Renal cortical epithelial cell (primary cell): ENCODE results near the gene PCYT1A. TPM values are rescaled to one million over a fixed set of nuclear protein-coding genes. Genes with fewer than 3 reads are reported as not detected.
"Not testable (repeated sequence)": the region's sequence is repeated elsewhere in the genome, so short reads cannot be mapped to it uniquely, and the experiment has no call there.

Experiments
- DNase-seq: peaks from one replicate; pipeline ENCODE4 v3.0.0-alpha.2; 2011; ENCODE audit warnings: low read depth
- total RNA-seq: library from RNA; depleted of rRNA; stranded (reverse); fragments of >200 nt; gene quantifications from 2 replicates; pipeline ENCODE4 v1.2.3, GENCODE V29; 2014

The PCYT1A gene
- total RNA-seq, 1 donor from 2014 or later: 73.6 TPM

DNA sequence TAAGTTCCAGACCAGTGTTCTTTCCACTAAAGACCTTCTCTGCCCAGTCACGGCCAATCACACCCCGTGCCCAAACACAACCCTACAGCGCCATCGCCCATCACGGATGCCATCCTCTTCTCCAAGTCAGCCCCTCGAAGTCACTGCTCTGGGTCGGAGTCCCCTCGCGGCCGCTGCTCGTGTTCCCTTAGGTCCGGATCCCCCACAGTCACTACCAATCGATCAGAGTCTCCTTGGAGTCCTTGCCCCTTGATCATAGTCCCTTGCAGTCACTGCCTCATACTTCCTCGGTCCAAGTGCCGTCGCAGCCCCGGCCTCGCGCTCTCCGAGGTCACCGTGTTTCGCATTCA, 461 bp downstream of the PCYT1A start:
- peak; percentile 12 for DNase-seq

DNA sequence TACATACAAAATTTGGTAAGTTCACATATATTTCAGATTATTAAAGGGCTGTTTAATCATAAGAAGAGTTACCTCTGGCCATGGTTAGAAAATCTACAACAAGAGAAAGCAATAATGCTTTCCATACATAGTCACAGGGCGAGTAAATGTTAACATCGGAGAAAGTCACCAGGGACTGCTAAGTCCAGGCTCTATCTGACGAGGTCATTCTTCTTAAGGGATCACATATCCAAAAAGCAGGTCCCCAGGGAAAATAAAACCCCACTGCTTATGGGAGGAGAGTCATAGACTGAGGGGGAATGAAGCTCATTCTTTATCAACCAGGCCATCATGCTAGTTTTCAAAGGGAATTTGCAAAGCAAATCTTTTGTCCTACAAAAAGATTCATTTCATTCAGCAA, 3.1 kb downstream of the PCYT1A start:
- no peak for DNase-seq

DNA sequence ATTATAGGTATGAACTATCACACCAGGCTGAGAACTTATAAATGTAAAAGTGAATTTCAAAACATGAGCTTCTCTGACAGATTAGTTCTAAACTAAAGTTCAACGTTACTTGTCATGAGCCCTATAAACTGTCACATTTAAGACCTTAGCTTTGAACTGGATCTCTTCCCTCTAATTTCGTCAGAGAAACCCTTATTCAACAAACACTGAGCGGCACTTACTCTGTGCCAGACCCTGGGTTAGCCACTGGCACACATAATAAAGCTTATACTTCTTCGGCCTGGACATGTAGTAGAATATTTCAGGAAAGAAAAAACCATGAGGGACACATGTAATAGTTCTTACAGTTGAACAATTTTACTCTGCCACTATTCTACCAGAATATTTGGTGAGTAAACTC, 5.6 kb downstream of the PCYT1A start:
- no peak for DNase-seq

DNA sequence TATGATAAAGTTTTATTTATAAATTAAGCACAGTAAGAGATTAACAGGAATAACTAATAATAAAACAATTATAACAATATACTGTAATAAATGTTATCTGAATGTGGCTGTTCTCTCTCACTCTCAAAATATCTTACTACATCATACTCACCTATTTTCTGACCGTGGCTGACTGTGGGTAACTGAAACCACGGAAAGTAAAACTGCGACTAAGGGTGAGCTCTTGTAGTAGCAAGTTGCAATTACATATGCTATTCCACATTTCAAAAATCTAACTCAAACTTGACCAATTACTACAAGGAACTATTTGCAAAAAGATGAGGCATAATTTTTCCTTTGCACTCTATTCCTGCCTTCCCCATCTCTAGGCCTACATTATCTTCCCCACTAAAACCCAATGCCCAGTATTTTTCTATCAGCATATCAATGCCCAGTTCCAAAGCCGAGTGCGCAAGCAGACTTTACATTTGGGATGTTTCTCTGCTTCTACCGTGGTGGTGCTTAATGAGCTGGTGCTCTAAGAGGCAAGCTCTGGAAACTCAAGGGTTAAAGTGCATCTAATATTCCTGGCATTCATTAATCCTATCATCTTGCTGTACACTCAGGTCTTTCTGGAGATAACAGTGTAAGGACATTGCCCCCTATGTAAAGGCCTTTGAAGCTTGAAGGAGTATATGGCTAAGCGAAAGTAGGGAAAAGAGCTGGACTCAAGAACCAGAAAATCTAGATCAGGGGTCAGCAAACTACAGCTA, 6.7 kb downstream of the PCYT1A start:
- no peak for DNase-seq

DNA sequence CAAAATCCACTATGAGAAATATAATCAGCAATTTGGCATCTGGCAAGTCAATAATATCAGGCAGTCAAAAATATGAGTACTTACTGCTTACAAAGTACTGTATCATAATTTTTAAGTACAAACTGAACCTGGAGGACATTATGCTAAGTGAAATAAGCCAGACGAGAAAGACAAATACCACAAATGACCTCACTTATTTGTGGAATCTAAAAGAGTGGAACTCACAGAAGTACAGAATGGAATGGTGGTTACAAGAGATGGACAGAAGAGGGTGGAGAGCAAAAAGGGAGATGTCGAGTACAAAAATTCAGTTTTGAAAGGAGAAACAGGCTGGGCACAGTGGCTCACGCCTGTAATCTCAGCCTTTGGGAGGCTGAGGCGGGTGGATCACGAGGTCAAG, 12.4 kb downstream of the PCYT1A start:
- no peak for DNase-seq

DNA sequence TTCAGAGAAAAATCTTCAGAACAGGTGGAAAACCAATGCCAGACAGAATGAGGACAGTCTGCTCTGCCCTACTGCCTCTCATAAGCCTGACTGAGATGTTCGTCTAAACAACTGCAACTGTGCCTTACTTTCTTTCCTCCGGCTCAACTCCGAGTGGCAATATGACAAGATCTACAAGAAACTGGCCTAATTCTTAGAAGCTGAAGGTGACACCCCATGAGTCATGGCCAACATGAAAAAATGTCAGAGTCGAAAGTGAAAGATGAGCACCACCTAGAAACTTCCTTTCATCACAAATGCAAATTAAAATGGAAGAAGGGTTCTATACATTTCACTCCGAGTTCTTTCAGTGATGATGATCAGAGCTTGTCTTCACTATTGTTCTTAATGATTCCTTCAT, 12.9 kb downstream of the PCYT1A start:
- no peak for DNase-seq

DNA sequence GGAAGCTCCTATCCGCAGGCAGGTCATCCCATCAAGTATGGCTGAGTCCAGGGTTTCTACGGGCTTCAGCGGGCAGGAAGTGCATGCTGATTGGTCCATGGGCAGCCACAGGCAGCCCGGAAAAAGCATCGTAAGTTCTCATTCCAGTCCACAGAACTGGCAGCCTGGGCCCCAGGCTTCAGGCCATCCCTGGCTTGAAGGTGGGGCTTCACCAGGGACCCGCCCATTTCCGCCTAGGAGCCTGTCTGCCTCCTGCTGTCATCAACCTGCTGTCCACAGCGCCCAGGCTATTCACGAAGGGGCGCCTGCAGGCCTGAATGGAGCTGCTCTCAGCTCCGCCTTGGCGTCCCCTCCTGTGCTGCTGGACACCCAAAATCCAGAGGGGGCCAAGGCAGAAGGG, 13.9 kb downstream of the PCYT1A start:
- DNase-seq: no peak

DNA sequence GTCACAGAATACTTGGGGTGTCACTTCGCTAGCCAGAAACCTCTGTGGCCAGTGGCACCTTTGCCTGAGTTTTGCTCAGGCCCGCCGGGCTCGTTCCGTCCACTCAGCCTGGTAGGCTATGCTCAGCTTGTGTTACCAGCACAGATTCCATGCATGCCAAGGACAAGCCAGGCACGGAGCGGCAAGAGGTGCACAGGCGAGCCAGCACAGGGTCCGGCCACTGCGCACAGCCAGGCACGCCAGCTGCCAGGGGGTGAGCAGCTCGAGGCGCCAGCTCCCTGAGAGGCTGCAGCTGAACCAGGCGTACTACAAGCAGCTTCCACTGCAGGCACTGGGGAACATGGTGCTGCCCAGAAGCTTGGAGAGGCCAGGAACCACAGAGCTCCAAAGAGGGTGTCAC, 14.7 kb downstream of the PCYT1A start:
- DNase-seq: no peak

DNA sequence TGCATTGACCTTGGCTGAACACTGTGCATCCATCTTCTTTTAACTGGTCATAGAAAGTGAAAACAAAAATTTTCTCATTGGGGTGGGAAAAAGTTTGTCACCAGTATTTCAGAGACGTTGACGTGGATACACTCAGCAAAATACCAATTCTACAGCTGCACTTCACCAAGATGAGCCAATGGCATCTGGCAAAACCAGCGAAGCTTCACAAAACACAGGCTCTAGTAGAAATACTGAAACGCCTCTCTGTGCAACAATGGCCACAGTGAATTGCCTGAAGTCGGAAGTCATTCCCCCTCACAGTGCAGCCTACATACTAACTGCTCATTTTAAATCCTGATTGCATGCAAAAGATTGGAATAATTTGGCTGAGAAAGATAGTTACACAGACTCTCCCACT, 17.0 kb downstream of the PCYT1A start:
- no peak for DNase-seq

DNA sequence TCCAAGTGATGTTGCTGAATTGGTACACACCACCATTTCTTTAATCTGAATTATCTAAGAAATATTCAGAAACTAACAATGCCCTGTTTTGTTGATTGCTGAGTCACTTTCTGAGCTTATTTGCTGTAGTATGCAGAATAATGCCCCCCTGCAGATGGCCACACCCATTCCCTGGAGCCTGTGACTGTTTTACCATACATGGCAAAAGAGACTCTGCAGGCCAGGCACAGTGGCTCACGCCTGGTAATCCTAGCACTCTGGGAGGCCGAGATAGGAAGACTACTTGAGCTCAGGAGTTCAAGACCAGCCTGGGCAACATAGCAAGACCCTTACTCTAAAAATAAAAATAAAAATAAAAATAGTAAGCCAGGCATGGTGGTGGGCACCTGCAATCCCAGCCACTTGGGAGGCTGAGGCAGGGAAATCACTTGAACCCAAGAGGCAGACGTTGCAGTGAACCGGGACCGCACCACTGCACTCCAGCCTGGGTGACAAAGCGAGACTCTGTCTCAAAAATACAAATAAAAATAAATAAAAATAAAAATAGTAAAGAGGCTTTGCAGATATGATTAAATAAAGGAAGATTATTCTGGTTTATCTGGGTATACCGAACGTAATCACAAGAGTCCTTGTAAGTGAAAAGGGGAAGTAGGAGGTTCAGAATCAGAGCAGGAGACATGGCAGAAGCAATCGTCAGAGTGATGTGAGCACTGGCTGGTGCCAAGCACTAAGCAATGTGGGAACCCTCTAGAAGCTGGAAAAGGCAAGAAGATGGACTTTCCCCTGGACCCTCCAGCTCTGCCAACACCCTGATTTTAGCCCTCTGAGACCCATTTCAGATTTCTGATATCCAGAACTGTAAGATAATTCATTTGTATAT, 19.0 kb downstream of the PCYT1A start:
- DNase-seq: peak; percentile 70

DNA sequence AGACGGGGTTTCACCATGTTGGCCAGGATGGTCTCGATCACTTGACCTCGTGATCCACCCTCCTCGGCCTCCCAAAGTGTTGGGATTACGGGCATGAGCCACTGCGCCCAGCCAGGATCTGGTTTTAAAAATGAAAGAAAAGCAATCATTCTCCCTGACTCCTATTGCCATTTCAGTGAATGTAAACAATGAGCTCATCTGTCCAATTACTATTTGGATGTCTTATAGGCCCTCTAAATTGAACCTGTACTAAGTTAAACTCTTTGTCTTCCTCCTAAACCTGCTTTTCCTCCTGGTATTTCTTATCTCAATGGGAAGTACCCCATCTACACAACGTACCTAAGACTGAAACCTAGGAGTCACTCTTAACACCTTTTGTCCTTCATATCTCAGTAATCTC, 23.7 kb downstream of the PCYT1A start:
- no peak for DNase-seq

DNA sequence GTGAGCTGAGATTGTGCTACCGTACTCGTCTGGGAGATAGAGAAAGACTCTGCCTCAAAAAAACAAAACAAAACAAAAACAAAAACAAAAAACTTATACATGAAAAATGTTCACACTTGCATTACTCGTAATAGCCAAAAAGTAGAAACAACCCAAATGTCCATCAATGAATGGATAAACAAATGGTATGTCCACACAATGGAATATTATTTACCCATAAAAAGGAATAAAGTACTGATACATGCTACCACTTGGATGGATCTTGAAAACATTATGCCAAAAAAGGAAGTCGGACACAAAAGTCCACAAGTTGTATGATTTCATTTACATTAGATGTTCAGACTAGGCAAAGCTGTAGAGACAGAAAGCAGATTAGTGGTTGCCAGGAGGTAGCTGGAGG, 26.7 kb downstream of the PCYT1A start:
- DNase-seq: no peak

DNA sequence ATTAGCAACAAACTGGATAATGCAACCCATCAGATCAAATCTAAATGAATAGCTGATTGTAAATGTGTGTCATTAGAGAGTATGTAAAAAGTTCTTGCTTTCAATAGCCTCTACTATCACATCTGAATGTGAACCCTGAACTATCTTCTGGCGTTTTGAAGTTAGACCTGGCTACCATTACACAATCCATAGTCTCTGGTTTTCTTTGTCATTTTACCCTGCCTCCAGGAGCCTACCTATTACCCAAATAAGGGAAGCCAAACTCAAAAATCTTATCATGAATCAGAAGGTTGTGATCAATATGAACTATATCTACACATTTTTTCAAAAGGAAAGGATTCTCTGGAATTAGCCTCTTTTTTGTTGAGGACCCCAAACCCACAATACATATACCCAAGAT, 31.8 kb downstream of the PCYT1A start:
- no peak for DNase-seq

DNA sequence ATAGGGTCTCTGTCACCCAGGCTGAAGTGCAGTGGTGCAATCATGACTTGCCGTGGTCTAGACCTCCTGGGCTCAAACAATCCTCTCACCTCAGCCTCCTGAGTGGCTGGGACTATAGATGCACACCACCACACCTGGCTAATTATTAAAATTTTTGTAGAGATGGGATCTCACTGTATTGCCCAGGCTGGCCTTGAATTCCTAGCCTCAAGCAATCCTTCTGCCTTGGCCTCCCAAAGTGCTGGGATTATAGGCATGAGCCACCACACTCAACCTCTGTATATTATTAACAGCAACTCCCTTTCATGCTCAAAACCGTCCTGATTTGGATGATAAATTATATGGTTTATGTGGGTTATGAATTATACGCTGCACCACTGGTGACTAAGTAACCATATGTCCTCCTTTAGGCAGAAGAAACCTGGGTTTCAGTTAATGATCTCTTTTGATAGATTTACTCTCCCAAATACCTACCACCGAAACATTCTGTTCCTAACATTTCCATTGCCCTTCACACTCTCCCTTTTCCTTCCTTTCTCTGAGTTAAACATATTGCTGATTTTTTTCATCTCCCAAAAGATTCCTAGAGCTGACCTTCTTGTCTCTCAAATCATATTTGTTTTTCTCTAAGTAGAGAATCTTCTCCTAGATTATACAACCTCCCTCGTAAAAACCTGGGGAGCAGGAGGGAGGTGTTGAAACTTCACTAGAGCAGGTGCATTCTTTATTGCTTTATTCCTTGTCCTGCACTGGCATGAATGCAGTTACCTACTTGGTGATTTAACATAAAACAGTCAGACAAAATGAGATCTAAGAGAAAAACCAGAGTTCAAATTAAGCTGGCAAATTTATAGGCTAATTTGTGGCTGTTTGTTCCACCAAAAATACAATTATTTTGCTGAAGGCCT, 32.9 kb downstream of the PCYT1A start:
- DNase-seq: no peak

DNA sequence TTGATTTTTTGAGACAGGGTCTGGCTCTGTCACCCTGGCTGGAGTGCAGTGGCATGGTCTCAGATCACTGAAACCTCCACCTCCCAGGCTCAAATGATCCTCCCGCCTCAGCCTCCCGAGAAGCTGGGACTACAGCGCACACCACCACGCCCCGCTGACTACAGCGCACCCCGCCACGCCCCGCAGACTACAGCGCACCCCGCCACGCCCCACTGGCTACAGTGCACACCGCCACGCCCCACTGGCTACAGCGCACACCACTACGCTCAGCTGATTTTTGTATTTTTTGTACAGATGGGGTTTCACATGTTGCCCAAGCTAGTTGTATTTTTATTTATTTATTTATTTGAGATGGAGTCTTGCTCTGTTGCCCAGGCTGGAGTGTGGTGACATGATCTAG, 35.6 kb downstream of the PCYT1A start:
- no peak for DNase-seq

DNA sequence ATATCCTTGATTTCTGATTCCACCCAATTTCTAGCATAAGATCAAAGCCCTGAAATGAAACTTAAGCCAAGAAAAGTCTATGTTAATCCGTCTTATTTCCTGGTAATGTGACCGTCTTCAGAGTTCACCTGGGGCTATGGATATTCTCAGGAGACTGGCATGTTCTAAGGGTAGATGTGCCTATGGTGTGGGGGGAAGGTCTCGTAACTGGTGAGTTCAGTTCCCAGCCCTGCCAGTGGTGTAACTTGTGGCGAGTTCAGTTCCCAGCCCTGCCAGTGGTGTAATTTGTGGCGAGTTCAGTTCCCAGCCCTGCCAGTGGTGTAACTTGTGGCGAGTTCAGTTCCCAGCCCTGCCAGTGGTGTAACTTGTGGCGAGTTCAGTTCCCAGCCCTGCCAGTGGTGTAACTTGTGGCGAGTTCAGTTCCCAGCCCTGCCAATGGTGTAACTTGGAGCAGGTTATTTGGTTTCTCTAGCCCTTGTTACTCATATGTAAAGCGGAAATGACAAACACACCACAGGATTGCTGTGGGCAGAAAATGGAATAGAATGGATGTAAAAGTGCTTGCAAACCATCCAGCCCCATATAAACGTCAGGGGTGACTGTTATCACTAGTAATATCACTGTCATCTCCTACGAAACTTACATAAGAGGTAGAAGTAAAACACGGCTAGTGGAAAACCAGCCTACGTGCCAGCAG, 40.8 kb downstream of the PCYT1A start:
- DNase-seq: no peak

DNA sequence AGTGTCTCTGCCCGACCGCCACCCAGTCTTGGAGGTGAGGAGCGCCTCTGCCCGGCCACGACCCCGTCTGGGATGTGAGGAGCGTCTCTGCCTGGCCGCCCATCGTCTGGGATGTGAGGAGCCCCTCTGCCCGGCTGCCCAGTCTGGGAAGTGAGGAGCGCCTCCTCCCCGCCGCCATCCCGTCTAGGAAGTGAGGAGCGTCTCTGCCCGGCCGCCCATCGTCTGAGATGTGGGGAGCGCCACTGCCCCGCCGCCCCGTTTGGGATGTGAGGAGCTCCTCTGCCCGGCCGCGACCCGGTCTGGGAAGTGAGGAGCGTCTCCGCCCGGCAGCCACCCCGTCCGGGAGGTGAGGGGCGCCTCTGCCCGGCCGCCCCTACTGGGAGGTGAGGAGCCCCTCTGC, 43.4 kb downstream of the PCYT1A start:
- DNase-seq: not testable (repeated sequence)

DNA sequence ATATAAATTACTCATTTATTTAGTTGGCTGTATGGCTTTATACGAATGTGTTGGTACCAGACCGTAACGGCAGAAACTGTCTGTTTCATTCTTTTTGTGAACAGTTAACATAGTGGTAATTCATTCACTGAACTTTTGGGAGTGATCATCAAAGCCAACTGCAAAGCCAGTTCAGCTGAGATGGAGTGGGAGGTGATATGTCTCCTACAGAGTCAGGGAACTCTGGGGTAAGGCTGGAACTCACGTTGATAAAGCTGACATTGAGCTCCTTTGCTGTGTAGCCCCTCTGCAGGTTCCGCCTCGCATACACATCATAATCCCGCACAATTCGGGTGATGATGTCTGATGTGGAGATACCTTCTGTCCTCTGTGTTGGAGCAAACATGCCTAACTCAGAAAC, 45.8 kb downstream of the PCYT1A start:
- no peak for DNase-seq

DNA sequence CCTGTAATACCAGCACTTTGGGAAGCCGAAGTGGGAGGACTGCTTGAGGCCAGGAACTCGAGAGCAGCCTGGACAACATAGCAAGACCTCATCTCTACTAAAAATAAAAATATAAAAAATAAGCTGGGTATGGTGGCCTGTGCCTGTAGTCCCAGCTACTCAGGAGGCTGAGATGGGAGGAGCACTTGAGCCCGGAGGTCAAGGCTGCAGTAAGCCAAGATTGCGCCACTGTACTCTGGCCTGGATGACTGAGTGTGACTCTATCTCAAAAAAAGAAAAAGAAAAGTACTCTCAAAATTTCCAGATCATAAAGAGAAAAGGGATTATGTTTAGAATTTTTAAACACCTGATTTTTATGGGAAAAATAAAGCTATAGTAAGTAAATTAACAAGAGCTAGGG, 47.1 kb downstream of the PCYT1A start:
- no peak for DNase-seq

DNA sequence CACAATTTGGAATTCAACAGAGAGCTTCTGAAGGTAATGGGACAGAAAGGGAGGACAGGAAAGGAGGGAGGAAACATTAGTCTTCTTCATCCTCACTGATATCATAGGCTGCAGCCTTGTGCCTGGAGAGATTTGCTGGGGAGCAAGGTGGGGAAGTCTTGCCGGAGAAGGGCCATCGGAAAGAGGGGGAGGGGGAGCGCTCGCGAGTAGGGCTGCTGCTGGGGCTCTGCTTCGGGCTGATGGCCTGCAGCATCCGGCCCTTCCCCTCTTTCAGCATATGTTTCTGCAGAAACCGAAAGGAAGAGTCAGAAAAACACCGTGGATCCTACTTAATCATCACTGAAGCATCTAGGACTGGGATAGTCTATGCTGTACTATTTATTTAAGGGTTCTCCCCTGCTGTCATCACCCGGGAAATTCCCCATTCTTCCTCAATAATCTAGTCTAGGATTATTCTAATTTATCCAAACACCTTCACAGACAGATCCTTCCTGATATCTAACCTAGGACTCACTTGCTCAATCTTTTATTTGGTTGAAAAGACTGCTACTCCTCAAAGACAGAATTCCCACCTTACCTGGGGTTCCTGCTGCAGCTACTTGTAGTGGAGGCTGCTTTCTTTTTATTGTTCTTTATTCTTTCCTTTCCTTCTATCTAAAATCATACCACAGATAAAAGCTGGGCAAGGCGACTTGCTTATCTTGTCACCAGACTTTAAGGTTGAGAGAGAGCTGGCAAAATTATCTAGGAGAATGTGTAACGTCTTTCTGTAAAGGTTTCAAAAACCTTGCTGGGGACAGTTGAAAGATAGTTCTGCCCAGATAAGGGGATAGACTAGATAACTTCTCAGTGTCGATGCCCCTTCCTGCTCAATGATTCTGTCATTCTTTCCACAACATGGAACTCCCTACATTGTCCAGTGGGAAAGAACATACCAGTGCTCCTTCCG, 48.6 kb downstream of the PCYT1A start:
- DNase-seq: no peak

DNA sequence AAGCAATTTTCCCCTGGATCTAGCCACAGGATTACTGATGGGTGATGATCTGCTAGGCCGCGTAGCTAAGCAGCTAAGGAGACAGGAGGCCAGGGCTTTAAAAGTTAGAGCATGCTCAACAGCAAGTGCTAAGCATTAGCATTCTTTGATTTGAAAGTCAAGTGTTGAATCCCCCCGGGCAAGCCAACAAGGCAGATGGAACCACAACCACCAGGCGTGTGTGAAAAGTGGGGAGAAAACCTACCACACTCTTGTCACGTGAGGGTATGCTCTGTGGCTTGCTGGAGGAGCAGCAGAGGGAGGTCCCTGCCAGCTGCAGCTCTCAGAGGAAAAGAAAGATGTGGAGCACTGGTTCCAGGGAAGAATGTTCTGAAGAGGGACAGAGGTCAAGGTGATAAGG, 50.3 kb downstream of the PCYT1A start:
- no peak for DNase-seq
